C4-2B (cell line): ENCODE measurements around the gene MCM9.

Experiments used
- ZFX ChIP-seq: fragments of 450-650 bp; IDR thresholded peaks from 2 replicates; pipeline ENCODE4 v1.6.1; 2017
- TF ChIP-seq, protein P1 (sequence below): fragments of 450-650 bp; conservative IDR thresholded peaks from 2 replicates; pipeline ENCODE4 v1.5.1; 2017; ENCODE audit warnings: mild to moderate bottlenecking

DNA sequence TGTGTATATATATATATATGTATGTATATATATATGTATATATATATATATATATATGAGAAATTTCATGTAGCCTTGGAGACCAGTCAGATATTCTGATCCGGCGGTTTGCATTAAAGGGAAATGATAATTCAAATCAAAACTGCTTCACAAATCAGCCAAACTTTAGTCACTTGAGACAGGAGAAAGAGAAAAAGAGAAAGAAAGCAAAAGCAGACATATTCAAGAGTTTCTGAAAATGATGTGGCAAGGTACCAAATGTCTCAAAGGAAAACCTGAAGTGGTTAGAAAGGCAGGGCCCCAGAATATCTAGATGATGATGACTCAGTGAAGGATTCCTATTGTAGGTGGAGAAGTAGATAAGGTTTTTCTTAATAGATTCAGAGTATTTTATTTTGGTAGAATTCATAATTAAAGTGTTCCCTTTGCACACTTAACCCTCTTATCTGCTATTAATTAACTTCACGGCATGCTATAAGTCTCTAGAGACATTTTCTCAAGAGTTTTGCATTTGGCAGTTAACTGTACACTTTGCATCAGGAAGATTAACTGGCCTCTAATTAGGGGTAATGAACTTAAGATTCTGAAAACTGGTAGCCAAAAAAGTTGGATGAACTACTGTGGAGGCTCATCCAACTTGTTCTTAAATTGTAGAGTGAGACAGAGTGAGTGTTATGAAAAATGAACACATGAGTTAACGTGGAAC is 91.1 kb downstream of the MCM9 start:
- TF ChIP-seq, protein P1, sequence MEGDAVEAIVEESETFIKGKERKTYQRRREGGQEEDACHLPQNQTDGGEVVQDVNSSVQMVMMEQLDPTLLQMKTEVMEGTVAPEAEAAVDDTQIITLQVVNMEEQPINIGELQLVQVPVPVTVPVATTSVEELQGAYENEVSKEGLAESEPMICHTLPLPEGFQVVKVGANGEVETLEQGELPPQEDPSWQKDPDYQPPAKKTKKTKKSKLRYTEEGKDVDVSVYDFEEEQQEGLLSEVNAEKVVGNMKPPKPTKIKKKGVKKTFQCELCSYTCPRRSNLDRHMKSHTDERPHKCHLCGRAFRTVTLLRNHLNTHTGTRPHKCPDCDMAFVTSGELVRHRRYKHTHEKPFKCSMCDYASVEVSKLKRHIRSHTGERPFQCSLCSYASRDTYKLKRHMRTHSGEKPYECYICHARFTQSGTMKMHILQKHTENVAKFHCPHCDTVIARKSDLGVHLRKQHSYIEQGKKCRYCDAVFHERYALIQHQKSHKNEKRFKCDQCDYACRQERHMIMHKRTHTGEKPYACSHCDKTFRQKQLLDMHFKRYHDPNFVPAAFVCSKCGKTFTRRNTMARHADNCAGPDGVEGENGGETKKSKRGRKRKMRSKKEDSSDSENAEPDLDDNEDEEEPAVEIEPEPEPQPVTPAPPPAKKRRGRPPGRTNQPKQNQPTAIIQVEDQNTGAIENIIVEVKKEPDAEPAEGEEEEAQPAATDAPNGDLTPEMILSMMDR, result no peak
- no peak for TF ChIP-seq ZFX
